H9 (cell line): ENCODE data around the gene ZNF837. TPM values are rescaled to one million over a fixed set of nuclear protein-coding genes. Genes with fewer than 3 reads are reported as not detected.

Experiments
- DNase-seq: peaks from one replicate; pipeline ENCODE4 v3.0.0-alpha.2; 2017
- H2AFZ ChIP-seq: one replicate; pipeline ENCODE4 v1.6.1; 2013; ENCODE audit warnings: mild to moderate bottlenecking, low read length, control low read depth, moderate library complexity
- H2AK5ac ChIP-seq: 2 replicates; pipeline ENCODE4 v1.6.1; 2013; ENCODE audit warnings: low read length, control low read depth, mixed read lengths; ENCODE audit not compliant: insufficient read length
- H2BK120ac ChIP-seq: one replicate; pipeline ENCODE4 v1.6.1; 2013; ENCODE audit warnings: low read depth, mild to moderate bottlenecking, low read length, control low read depth, inconsistent platforms; ENCODE audit not compliant: poor library complexity, severe bottlenecking
- H2BK12ac ChIP-seq: 2 replicates; pipeline ENCODE4 v1.6.1; 2013; ENCODE audit warnings: low read length, control low read depth, mixed read lengths, low read depth; ENCODE audit not compliant: insufficient read length
- H2BK15ac ChIP-seq: 2 replicates; pipeline ENCODE4 v1.6.1; 2013; ENCODE audit warnings: low read depth, low read length, control low read depth
- H2BK20ac ChIP-seq: one replicate; pipeline ENCODE4 v1.6.1; 2013; ENCODE audit warnings: low read depth, mild to moderate bottlenecking, low read length, control low read depth, inconsistent platforms; ENCODE audit not compliant: poor library complexity, severe bottlenecking
- H2BK5ac ChIP-seq: 2 replicates; pipeline ENCODE4 v1.6.1; 2013; ENCODE audit warnings: low read length, control low read depth, mixed read lengths; ENCODE audit not compliant: insufficient read length
- H3K14ac ChIP-seq: 2 replicates; pipeline ENCODE4 v1.6.1; 2013; ENCODE audit warnings: low read length, control low read depth; ENCODE audit not compliant: insufficient read depth
- H3K18ac ChIP-seq: 2 replicates; pipeline ENCODE4 v1.6.1; 2013; ENCODE audit warnings: low read depth, mild to moderate bottlenecking, mixed read lengths, low read length, control low read depth; ENCODE audit not compliant: insufficient read length
- H3K23ac ChIP-seq: 2 replicates; pipeline ENCODE4 v1.6.1; 2013; ENCODE audit warnings: low read length, control low read depth, mixed read lengths, low read depth; ENCODE audit not compliant: insufficient read length
- H3K23me2 ChIP-seq: 2 replicates; pipeline ENCODE4 v1.6.1; 2013; ENCODE audit warnings: low read depth, mild to moderate bottlenecking, mixed read lengths, low read length, control low read depth; ENCODE audit not compliant: insufficient read length, poor library complexity, severe bottlenecking
- H3K27ac ChIP-seq: 2 replicates; pipeline ENCODE4 v1.5.1; 2013; ENCODE audit warnings: low read length, control low read depth, mixed read lengths, low read depth; ENCODE audit not compliant: insufficient read length
- H3K27me3 ChIP-seq: 2 replicates; pipeline ENCODE4 v1.6.1; 2013; ENCODE audit warnings: low read length, control low read depth, inconsistent platforms; ENCODE audit not compliant: insufficient read depth
- H3K4ac ChIP-seq: 2 replicates; pipeline ENCODE4 v1.6.1; 2013; ENCODE audit warnings: low read depth, mild to moderate bottlenecking, control low read depth, inconsistent platforms, low read length, moderate library complexity
- H3K4me1 ChIP-seq: 2 replicates; pipeline ENCODE4 v1.6.1; 2013; ENCODE audit warnings: low read length, control low read depth, inconsistent platforms; ENCODE audit not compliant: insufficient read depth
- H3K4me2 ChIP-seq: 2 replicates; pipeline ENCODE4 v1.6.1; 2013; ENCODE audit warnings: low read length, control low read depth, mixed read lengths; ENCODE audit not compliant: insufficient read length, insufficient read depth
- H3K56ac ChIP-seq: 2 replicates; pipeline ENCODE4 v1.6.1; 2013; ENCODE audit warnings: low read depth, mild to moderate bottlenecking, mixed read lengths, low read length, control low read depth; ENCODE audit not compliant: insufficient read length
- H3K79me1 ChIP-seq: 2 replicates; pipeline ENCODE4 v1.6.1; 2013; ENCODE audit warnings: low read depth, mild to moderate bottlenecking, moderate library complexity, low read length, control low read depth, inconsistent platforms; ENCODE audit not compliant: insufficient read depth, poor library complexity, severe bottlenecking
- H3K79me2 ChIP-seq: 2 replicates; pipeline ENCODE4 v1.6.1; 2013; ENCODE audit warnings: low read length, control low read depth, inconsistent platforms; ENCODE audit not compliant: insufficient read depth
- H3K9ac ChIP-seq: 2 replicates; pipeline ENCODE4 v1.6.1; 2013; ENCODE audit warnings: low read length, control low read depth, mixed read lengths; ENCODE audit not compliant: insufficient read length; ENCODE audit errors: extremely low read depth
- H3K9me3 ChIP-seq: one replicate; pipeline ENCODE4 v1.6.1; 2013; ENCODE audit warnings: low read depth, low read length, inconsistent platforms; ENCODE audit not compliant: control insufficient read depth
- H3T11ph ChIP-seq: one replicate; pipeline ENCODE4 v1.6.1; 2013; ENCODE audit warnings: mild to moderate bottlenecking, low read length, control low read depth, inconsistent platforms
- H4K20me1 ChIP-seq: one replicate; pipeline ENCODE4 v1.6.1; 2013; ENCODE audit not compliant: control insufficient read depth, insufficient read length, insufficient read depth
- H4K5ac ChIP-seq: 2 replicates; pipeline ENCODE4 v1.6.1; 2013; ENCODE audit warnings: low read depth, mild to moderate bottlenecking, mixed read lengths, low read length, control low read depth; ENCODE audit not compliant: insufficient read length
- H4K8ac ChIP-seq: replicated peaks from 2 replicates; pipeline ENCODE4 v1.6.1; 2013; ENCODE audit warnings: low read length, control low read depth, mixed read lengths, low read depth; ENCODE audit not compliant: insufficient read length
- H4K91ac ChIP-seq: 2 replicates; pipeline ENCODE4 v1.6.1; 2013; ENCODE audit warnings: low read depth, mild to moderate bottlenecking, moderate library complexity, mixed read lengths, low read length, control low read depth; ENCODE audit not compliant: insufficient read length
- H3K27ac Mint-ChIP-seq, 3 experiments: 2 replicates in 2 of 3; 3 replicates in 1 of 3; pipeline ENCODE4 v1.8.0; 2020 to 2021; ENCODE audit warnings: mixed read lengths in 3 of 3, mild to moderate bottlenecking in 1 of 3, moderate library complexity in 1 of 3
- H3K27me3 Mint-ChIP-seq: 2 replicates; pipeline ENCODE4 v1.8.0; 2021; ENCODE audit warnings: low read depth, mild to moderate bottlenecking, moderate library complexity, mixed read lengths
- H3K36me3 Mint-ChIP-seq, 3 experiments: 2 replicates in 2 of 3; 3 replicates in 1 of 3; pipeline ENCODE4 v1.8.0; 2020 to 2021; ENCODE audit warnings: low read depth in 3 of 3, mixed read lengths in 3 of 3; ENCODE audit not compliant: insufficient read depth in 1 of 3
- H3K4me1 Mint-ChIP-seq, 2 experiments: 2 replicates each; pipeline ENCODE4 v1.8.0; 2020; ENCODE audit warnings: mixed read lengths in 2 of 2
- H3K4me3 Mint-ChIP-seq, 2 experiments: 2 replicates in 1 of 2; 3 replicates in 1 of 2; pipeline ENCODE4 v1.8.0; 2020 to 2021; ENCODE audit warnings: mild to moderate bottlenecking in 2 of 2, mixed read lengths in 2 of 2, moderate library complexity in 1 of 2
- H3K9me3 Mint-ChIP-seq, 2 experiments: 2 replicates in 1 of 2; 3 replicates in 1 of 2; pipeline ENCODE4 v1.8.0; 2020; ENCODE audit warnings: mild to moderate bottlenecking in 2 of 2, mixed read lengths in 2 of 2, moderate library complexity in 1 of 2
- CTCF ChIP-seq: fragments of 200-600 bp; sonication (generic); conservative IDR thresholded peaks from 3 replicates; pipeline ENCODE4 v1.8.0; 2021; ENCODE audit warnings: antibody characterized with exemption, mild to moderate bottlenecking
- WGBS: extraction: QIAGEN DNeasy Blood & Tissue Kit; methylation state at CpG from one replicate; pipeline ENCODE4 v1.1.7; 2013; ENCODE audit warnings: missing lambda C conversion rate, low lambda C conversion rate, mixed read lengths; ENCODE audit not compliant: insufficient read length; ENCODE audit errors: extremely low coverage; 5-methylcytosine and 5-hydroxymethylcytosine counted together
- total RNA-seq: library from RNA; stranded (reverse); gene quantifications from 2 replicates; pipeline ENCODE4 v1.2.1, GENCODE V29; 2021

ZNF837 gene
- total RNA-seq, 1 experiment from 2014 or later = 3.4 TPM

GRCh38 chr19:58357481-58358145 lies 23.2 kb downstream of the ZNF837 start:
- Histone ChIP-seq H2BK12ac (no peak overlapping the region), H2AFZ (no peak overlapping the region), H3K4ac (no peak overlapping the region), H3K4me2 (no peak overlapping the region), H3K4me1 (no peaks in the 10 kb centered on the region), H2BK20ac (no peak overlapping the region), H2BK120ac (no peak overlapping the region), H3K18ac (no peak overlapping the region), H2BK5ac (no peak overlapping the region), H4K91ac (no peak overlapping the region), H4K20me1 (no peaks in the 10 kb centered on the region), H2AK5ac (no peak overlapping the region), H3K23ac (no peak overlapping the region), H3K79me1 (no peaks in the 10 kb centered on the region), H3K56ac (no peak overlapping the region), H3K9ac (no peak overlapping the region), H4K5ac (no peak overlapping the region), H3T11ph (no peak overlapping the region), H3K27me3 (no peaks in the 10 kb centered on the region), H3K9me3 (no peaks in the 10 kb centered on the region), H3K14ac (no peak overlapping the region; the same call in 1 of the 2 replicates), H4K8ac (no peak overlapping the region), H3K27ac (no peak overlapping the region), H3K79me2 (no peaks in the 10 kb centered on the region), H2BK15ac (no peak overlapping the region), H3K23me2 (peaks cover 5% of the 10 kb centered on the region)
- H3K27me3 Mint-ChIP-seq = no peaks in the 10 kb centered on the region
- DNase-seq = peak; percentile 28
- no peaks in the 10 kb centered on the region; a peak in 1 of 7 replicates for H3K36me3 Mint-ChIP-seq
- no CpG with 5 or more reads among the region's 19 CpGs for WGBS
- peak overlapping the region in 2 of 3 experiments; percentile 61 to 72; a peak in 4 of 7 replicates for H3K27ac Mint-ChIP-seq
- no peak for TF ChIP-seq CTCF
- H3K4me3 Mint-ChIP-seq = no peak overlapping the region
- H3K9me3 Mint-ChIP-seq = no peaks in the 10 kb centered on the region
- peaks cover 0 to 8% of the 10 kb centered on the region in 2 experiments; a peak in 3 of 4 replicates for H3K4me1 Mint-ChIP-seq
